GM12878 (cell line): ENCODE data around the gene TCF25. TPM values are rescaled to one million over a fixed set of nuclear protein-coding genes. Genes with fewer than 3 reads are reported as not detected.

Source experiments
- ATAC-seq: fragments of 200-7000 bp; cut with Tn5 transposase; 3 replicates; pipeline ENCODE4 v1.9.1; 2020; ENCODE audit warnings: mild to moderate bottlenecking, moderate library complexity
- BruUV-seq: library from RNA; stranded (reverse); fragments of 400-500 nt; replicated peaks from 2 replicates; lab custom pipeline; 2021; lab: Mats Ljungman, UMichigan
- CTCF ChIA-PET: fragments of 300-600 bp; sonication (Branson Sonifier 250); formaldehyde crosslinking; extraction: SDS; loops from one replicate; lab custom pipeline; 2021; ENCODE audit warnings: inconsistent platforms; lab: Yijun Ruan, JAX
- POLR2A ChIA-PET: fragments of 350-600 bp; formaldehyde crosslinking; extraction: SDS; loops from one replicate; lab custom pipeline; 2021; ENCODE audit warnings: inconsistent platforms; lab: Charles Lee
- RAD21 ChIA-PET: fragments of 300-600 bp; sonication (Branson Sonifier 250); formaldehyde crosslinking; loops from one replicate; lab custom pipeline; 2023; ENCODE audit warnings: antibody characterized with exemption; ENCODE audit not compliant: unreplicated experiment; lab: Charles Lee
- SMC1A ChIA-PET: fragments of 300-600 bp; sonication (Branson Sonifier 250); formaldehyde crosslinking; loops from one replicate; lab custom pipeline; 2023; ENCODE audit not compliant: unreplicated experiment, uncharacterized antibody; lab: Charles Lee
- DNase-seq: peaks from one replicate; pipeline ENCODE4 v3.0.0-alpha.2; 2011; ENCODE audit warnings: low read depth, low spot score
- FAIRE-seq: peaks from 3 replicates; lab custom pipeline; 2011; peaks lifted over from hg19 to GRCh38; lab: Jason Lieb, UNC
- H2AFZ ChIP-seq: 2 replicates; pipeline ENCODE4 v1.6.0; 2011; ENCODE audit warnings: low read depth, low read length, control low read depth; ENCODE audit not compliant: control insufficient read depth
- H3K27ac ChIP-seq: 2 replicates; pipeline ENCODE4 v1.5.1; 2011; ENCODE audit warnings: control low read depth; ENCODE audit not compliant: control insufficient read depth, insufficient read depth
- H3K27me3 ChIP-seq, 2 experiments: replicated peaks in 1 of 2; 2 replicates each; pipeline versions ENCODE4 v1.6.0 to v1.6.1; 2011; ENCODE audit warnings: low read length in 1 of 2; ENCODE audit not compliant: control insufficient read depth in 2 of 2, insufficient read depth in 2 of 2
- H3K36me3 ChIP-seq, 2 experiments: 2 replicates each; pipeline ENCODE4 v1.5.1; 2011; ENCODE audit warnings: low read length in 1 of 2; ENCODE audit not compliant: control insufficient read depth in 2 of 2, insufficient read depth in 2 of 2
- H3K4me1 ChIP-seq: 2 replicates; pipeline ENCODE4 v1.6.1; 2011; ENCODE audit warnings: mild to moderate bottlenecking, low read length, moderate library complexity, mixed read lengths; ENCODE audit not compliant: control insufficient read depth, insufficient read depth
- H3K4me2 ChIP-seq: 2 replicates; pipeline ENCODE4 v1.6.0; 2011; ENCODE audit warnings: control low read depth; ENCODE audit not compliant: control insufficient read depth, insufficient read depth
- H3K4me3 ChIP-seq: fragments of 200-600 bp; sonication (generic); 2 replicates; pipeline ENCODE4 v1.5.1; 2016
- H3K79me2 ChIP-seq: 2 replicates; pipeline ENCODE4 v1.6.0; 2011; ENCODE audit warnings: low read length; ENCODE audit not compliant: control insufficient read depth, insufficient read depth
- H3K9ac ChIP-seq: 2 replicates; pipeline ENCODE4 v1.8.0; 2011; ENCODE audit warnings: low read length, control low read depth, mixed read lengths; ENCODE audit not compliant: control insufficient read depth, insufficient read depth
- H3K9me3 ChIP-seq: replicated peaks from 3 replicates; pipeline ENCODE4 v1.5.1; 2011; ENCODE audit warnings: mild to moderate bottlenecking, low read length; ENCODE audit not compliant: control insufficient read depth, insufficient read depth
- H4K20me1 ChIP-seq: 2 replicates; pipeline ENCODE4 v1.6.0; 2011; ENCODE audit not compliant: control insufficient read depth, insufficient read depth
- ASH2L ChIP-seq: fragments of 300-600, 200-600 bp; sonication (generic); IDR thresholded peaks from 2 replicates; pipeline ENCODE4 v1.6.1; 2017; ENCODE audit warnings: low read depth, mild to moderate bottlenecking, borderline replicate concordance
- GABPA ChIP-seq: IDR thresholded peaks from 2 replicates; pipeline ENCODE4 v1.6.1; 2014; ENCODE audit warnings: antibody characterized with exemption, low read depth, mild to moderate bottlenecking, inconsistent platforms
- KAT2A ChIP-seq: conservative IDR thresholded peaks from 2 replicates; pipeline ENCODE4 v1.6.1; 2011; ENCODE audit warnings: low read depth, low read length; ENCODE audit not compliant: control insufficient read depth
- LARP7 ChIP-seq: fragments of 450-650 bp; IDR thresholded peaks from 2 replicates; pipeline ENCODE4 v1.6.1; 2017; ENCODE audit warnings: mild to moderate bottlenecking
- NFYA ChIP-seq: IDR thresholded peaks from 2 replicates; pipeline ENCODE4 v1.6.1; 2011; ENCODE audit warnings: low read depth, mild to moderate bottlenecking, low read length, improper control_type of control experiment, borderline replicate concordance
- POLR2AphosphoS2 ChIP-seq: IDR thresholded peaks from 2 replicates; pipeline ENCODE4 v1.6.1; 2011; ENCODE audit warnings: low read depth, mild to moderate bottlenecking, low read length, improper control_type of control experiment, moderate library complexity
- POU2F2 ChIP-seq: IDR thresholded peaks from 3 replicates; pipeline ENCODE4 v1.6.1; 2011; ENCODE audit warnings: low read depth, mild to moderate bottlenecking, low read length, borderline replicate concordance
- RBBP5 ChIP-seq: fragments of 200-600 bp; sonication (generic); conservative IDR thresholded peaks from 2 replicates; pipeline ENCODE4 v1.6.1; 2016
- YY1 ChIP-seq: IDR thresholded peaks from 2 replicates; pipeline ENCODE4 v1.6.1; 2011; ENCODE audit warnings: low read depth, mild to moderate bottlenecking, low read length
- WGBS: methylation state at CpG from one replicate; pipeline ENCODE4 v1.1.6; 2016; ENCODE audit warnings: low lambda C conversion rate; ENCODE audit not compliant: insufficient replicate concordance, insufficient coverage; ENCODE audit errors: missing lambda C conversion rate; 5-methylcytosine and 5-hydroxymethylcytosine counted together
- in situ Hi-C: fragments of 300-500 bp; cut with MboI; formaldehyde crosslinking; loops from 9 replicates; pipeline ENCODE4 v1.14.3; 2018; ENCODE audit warnings: mixed read lengths
- intact Hi-C: fragments of 100-400 bp; cut with micrococcal nuclease; formaldehyde crosslinking; loops from one replicate; pipeline ENCODE4 v1.14.2; 2022; ENCODE audit not compliant: unreplicated experiment
- polyA plus RNA-seq, 11 experiments: library from polyadenylated mRNA; depleted of rRNA in 4 of 11; unstranded in 6 of 11; stranded (reverse) in 5 of 11; fragments of >200 nt; fragmentation: Nextera tagmentation in 4 of 11; fragmentation: Illumina TruSeq in 1 of 11; extraction: Ambion mirVana in 4 of 11; extraction: Trizol in 1 of 11; gene quantifications; 1 replicate in 1 of 11; 2 replicates in 10 of 11; pipeline versions ENCODE4 v1.2.1 to v1.2.3, GENCODE V29; 2011 to 2016; ENCODE audit warnings: inconsistent platforms in 2 of 11, missing spikeins in 2 of 11, low read depth in 1 of 11
- total RNA-seq, 4 experiments: library from RNA; depleted of rRNA in 3 of 4; stranded (reverse); fragments of >200 nt in 3 of 4; fragmentation: Illumina TruSeq in 1 of 4; extraction: Trizol in 1 of 4; gene quantifications; 2 replicates each; pipeline versions ENCODE4 v1.2.1 to v1.2.3, GENCODE V29; 2013 to 2021
- TF ChIP-seq, protein P1 (sequence below): fragments of 450-650 bp; IDR thresholded peaks from 2 replicates; pipeline ENCODE4 v1.6.1; 2016; ENCODE audit warnings: mild to moderate bottlenecking

The TCF25 gene
- total and polyA plus RNA-seq, 10 of the 15 experiments (the other 5 are each of a cell fraction or from before 2014, with no cell fraction given): 8.4 to 130 (median 89.4) TPM

DNA sequence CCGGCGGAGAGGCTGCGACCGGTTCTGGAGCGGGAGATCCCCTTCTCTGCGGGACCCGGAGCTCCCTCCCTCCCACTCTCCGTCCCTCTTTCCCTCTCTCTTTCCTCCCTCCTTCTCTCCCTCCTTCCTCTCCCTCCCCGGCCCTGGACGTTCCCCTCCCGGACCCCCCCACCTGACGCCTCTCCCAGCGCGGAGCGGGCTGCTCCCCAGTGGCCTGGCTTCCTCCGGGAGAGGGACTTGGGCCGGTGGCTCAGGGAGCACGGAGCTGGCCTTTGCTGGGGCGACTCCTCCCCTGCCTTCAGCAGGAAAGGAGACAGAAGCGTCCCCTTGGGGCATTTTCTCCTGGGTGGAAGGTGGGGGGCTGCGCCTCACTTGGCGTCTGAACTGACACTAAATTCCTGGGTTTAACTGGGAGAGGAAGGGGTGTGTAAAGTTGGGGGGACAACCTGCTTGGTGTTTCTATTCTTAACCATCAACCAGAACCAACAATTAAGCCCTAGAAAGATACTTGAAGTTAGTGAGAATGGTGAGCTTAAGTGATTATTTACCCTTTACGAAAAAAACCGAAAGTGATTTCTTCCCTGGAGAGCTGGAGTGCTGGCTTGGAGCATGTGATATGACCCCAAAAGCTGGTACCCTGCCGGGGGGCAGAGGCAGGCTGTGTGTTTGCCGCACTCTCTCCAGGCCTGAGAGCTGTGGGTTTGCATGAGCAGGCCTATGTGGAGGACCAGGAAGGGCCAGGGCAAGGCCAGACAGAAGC, 44.3 kb upstream of the TCF25 start (continued):
- TF ChIP-seq YY1 (no peak), ASH2L (no peak), POLR2AphosphoS2 (no peak)

DNA sequence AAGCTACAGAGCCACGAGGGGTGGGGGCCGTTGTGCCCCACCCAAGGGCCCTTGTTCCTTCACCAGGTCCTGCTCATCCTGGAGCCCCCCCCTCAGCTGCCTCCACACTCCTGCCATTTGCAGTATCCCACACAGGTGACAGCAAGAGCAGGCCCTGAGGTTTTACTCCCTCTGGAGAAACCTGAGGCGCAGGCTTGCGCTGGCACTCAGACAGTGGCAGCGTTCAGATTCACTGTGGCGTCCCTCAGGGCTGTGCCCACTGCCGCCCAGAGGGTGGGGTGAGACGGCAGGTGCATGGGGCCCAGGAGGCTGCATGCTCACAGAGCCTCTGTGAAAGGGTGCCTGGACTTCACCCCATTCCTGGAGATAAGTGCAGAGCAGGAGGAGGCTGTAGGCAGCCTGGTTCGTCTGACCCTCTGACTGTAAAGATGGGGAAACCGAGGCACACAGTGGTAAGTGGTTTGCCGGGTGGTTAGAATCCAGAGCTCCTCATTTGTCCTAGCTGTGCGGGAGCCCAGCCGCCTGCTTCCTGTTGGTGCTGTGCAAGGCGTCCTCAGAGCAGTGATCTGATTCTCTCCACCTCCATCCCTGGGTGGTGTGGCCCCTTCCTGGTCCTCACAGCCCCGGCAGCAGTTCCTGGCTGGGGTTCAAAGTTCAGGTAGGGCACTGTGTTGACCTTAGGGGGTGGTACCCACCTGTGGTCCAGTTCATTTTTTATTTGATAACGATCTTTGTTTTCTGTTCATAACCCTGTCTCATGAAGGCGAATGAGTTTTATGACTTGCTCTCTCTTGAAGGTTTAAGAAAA, 43.6 kb upstream of the TCF25 start:
- Histone ChIP-seq H3K27me3 (peaks cover 1 to 3% of the 10 kb centered on the region in 2 experiments; a peak in 3 of 4 replicates), H3K4me3 (no peak overlapping the region), H2AFZ (no peak overlapping the region), H3K27ac (no peak overlapping the region), H3K9ac (no peak overlapping the region), H3K4me1 (no peaks in the 10 kb centered on the region), H3K9me3 (no peaks in the 10 kb centered on the region), H4K20me1 (no peaks in the 10 kb centered on the region), H3K4me2 (no peak overlapping the region), H3K79me2 (no peaks in the 10 kb centered on the region), H3K36me3 (no peaks in the 10 kb centered on the region)
- POLR2A ChIA-PET: interaction anchor here (0.6 kb wide), 1 partner anchor 115 kb away, joined by 3 read pairs; no protein-coding TSS in a partner anchor
- SMC1A ChIA-PET: interaction anchor here (0.6 kb wide), 1 partner anchor 33 kb away, joined by 3 read pairs; no protein-coding TSS in a partner anchor
- intact Hi-C loops (no loop called here), in situ Hi-C loops (no loop called here)
- TF ChIP-seq, protein P1, sequence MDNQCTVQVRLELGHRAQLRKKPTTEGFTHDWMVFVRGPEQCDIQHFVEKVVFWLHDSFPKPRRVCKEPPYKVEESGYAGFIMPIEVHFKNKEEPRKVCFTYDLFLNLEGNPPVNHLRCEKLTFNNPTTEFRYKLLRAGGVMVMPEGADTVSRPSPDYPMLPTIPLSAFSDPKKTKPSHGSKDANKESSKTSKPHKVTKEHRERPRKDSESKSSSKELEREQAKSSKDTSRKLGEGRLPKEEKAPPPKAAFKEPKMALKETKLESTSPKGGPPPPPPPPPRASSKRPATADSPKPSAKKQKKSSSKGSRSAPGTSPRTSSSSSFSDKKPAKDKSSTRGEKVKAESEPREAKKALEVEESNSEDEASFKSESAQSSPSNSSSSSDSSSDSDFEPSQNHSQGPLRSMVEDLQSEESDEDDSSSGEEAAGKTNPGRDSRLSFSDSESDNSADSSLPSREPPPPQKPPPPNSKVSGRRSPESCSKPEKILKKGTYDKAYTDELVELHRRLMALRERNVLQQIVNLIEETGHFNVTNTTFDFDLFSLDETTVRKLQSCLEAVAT: no peak
- TF ChIP-seq POLR2AphosphoS2 (no peak), NFYA (no peak), POU2F2 (no peak), GABPA (no peak), RBBP5 (no peak), LARP7 (no peak), KAT2A (no peak)
- DNase-seq (no peak), FAIRE-seq (no peak), ATAC-seq (no peak)
- RAD21 ChIA-PET: no interaction called here
- WGBS: 44% methylated on average over 15 of the region's 17 CpGs
- no TSS peak for BruUV-seq
- CTCF ChIA-PET: interaction anchor here (0.6 kb wide), 1 partner anchor 81 kb away, joined by 3 read pairs; no protein-coding TSS in a partner anchor
